ENCODE results near the gene VAV3. TPM values are rescaled to one million over a fixed set of nuclear protein-coding genes. Genes with fewer than 3 reads are reported as not detected.

VAV3 gene
- polyA plus RNA-seq, 3 donors = 5.4 to 9.2 (median 9.0) TPM

DNA sequence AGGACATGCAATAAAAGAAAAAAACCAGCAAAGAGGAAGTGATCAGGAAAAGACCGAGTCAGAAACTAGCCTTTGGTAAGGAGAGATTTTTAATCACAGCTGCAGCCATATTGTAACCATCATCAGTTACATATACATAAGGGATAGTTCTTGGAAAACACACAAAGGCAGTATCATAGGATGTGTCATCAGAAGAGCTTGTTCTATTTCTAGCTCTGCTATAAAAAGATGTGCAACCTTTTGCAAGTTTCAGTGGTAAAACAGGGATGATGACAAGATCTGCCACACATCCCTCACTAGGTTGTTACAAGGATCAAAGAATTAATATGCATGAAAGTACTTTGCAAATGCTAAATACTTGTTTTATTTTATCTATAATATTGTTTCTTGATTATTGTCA is 342.0 kb downstream of the VAV3 start:
- Histone ChIP-seq H3K9me3 (replicated peaks in 1 of 2; ENCODE audit: control insufficient read depth in 1 of 2, insufficient read depth in 1 of 2, low read length in 2 of 2) (peaks cover 0 to 1% of the 10 kb centered on the region in 2 donors), H3K9ac (ENCODE audit: insufficient read depth, low read length, poor library complexity, severe bottlenecking) (no peak overlapping the region), H4K20me1 (ENCODE audit: insufficient read depth, low read length) (no peaks in the 10 kb centered on the region), H3K4me1 (ENCODE audit: control insufficient read depth in 1 of 2, insufficient read depth in 2 of 2, low read length in 2 of 2) (no peaks in the 10 kb centered on the region), H3K4me2 (replicated peaks; ENCODE audit: extremely low read depth, low read length, poor library complexity, severe bottlenecking) (no peak overlapping the region), H3K27ac (ENCODE audit: low read depth in 1 of 2, low read length in 2 of 2) (no peak overlapping the region), H3K79me2 (ENCODE audit: insufficient read depth, low read length) (no peaks in the 10 kb centered on the region), H2AFZ (ENCODE audit: insufficient read depth, low read depth, low read length, poor library complexity, severe bottlenecking) (no peak overlapping the region), H3K4me3 (replicated peaks in 1 of 3; ENCODE audit: low read depth in 2 of 3, low read length in 3 of 3) (no peak overlapping the region), H3K27me3 (ENCODE audit: control insufficient read depth in 2 of 2, insufficient read depth in 2 of 2, low read length in 2 of 2) (no peaks in the 10 kb centered on the region), H3K36me3 (replicated peaks in 1 of 2; ENCODE audit: control insufficient read depth in 1 of 2, insufficient read depth in 2 of 2, low read length in 2 of 2) (peaks cover 0 to 15% of the 10 kb centered on the region in 2 donors)
- no CpG with 5 or more reads among the region's 1 CpG for WGBS (ENCODE audit: insufficient coverage)
- intact Hi-C loops (cut with micrococcal nuclease) = no loop called here
- Mint-ChIP-seq H3K4me3 (no peak overlapping the region), H3K27ac (no peak overlapping the region), H3K27me3 (ENCODE audit: low read depth in 3 of 3) (no peaks in the 10 kb centered on the region), H3K4me1 (no peaks in the 10 kb centered on the region), H3K36me3 (peaks cover 13 to 31% of the 10 kb centered on the region in 2 donors), H3K9me3 (peaks cover 0 to 2% (median 0%) of the 10 kb centered on the region in 7 donors)
- DNase-seq = no peak
- TF ChIP-seq, protein P1, sequence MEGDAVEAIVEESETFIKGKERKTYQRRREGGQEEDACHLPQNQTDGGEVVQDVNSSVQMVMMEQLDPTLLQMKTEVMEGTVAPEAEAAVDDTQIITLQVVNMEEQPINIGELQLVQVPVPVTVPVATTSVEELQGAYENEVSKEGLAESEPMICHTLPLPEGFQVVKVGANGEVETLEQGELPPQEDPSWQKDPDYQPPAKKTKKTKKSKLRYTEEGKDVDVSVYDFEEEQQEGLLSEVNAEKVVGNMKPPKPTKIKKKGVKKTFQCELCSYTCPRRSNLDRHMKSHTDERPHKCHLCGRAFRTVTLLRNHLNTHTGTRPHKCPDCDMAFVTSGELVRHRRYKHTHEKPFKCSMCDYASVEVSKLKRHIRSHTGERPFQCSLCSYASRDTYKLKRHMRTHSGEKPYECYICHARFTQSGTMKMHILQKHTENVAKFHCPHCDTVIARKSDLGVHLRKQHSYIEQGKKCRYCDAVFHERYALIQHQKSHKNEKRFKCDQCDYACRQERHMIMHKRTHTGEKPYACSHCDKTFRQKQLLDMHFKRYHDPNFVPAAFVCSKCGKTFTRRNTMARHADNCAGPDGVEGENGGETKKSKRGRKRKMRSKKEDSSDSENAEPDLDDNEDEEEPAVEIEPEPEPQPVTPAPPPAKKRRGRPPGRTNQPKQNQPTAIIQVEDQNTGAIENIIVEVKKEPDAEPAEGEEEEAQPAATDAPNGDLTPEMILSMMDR (IDR thresholded peaks at IDR 0.05) = no peak

DNA sequence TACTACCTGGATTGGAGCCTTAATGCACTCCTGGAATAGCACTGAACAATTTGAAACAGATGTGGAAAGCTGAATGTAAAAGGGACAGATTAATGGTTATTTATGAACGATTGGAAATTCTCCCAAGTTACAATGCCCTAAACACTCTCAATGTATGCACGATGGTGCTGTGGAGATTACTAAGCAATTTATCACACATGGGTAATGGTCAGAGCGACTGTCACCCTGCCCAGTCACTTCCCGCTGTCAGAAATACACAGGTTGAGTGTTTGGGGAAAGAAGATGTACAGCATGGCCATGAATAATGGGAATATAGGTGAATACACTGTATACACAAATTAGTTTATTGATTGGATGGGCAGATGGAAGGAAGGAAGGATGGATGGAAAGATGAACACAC is 342.4 kb downstream of the VAV3 start:
- Histone ChIP-seq H4K20me1 (ENCODE audit: insufficient read depth, low read length) (no peaks in the 10 kb centered on the region), H3K9me3 (replicated peaks in 1 of 2; ENCODE audit: control insufficient read depth in 1 of 2, insufficient read depth in 1 of 2, low read length in 2 of 2) (peaks cover 0 to 4% of the 10 kb centered on the region in 2 donors), H3K4me2 (replicated peaks; ENCODE audit: extremely low read depth, low read length, poor library complexity, severe bottlenecking) (no peak overlapping the region), H3K27ac (ENCODE audit: low read depth in 1 of 2, low read length in 2 of 2) (no peak overlapping the region), H2AFZ (ENCODE audit: insufficient read depth, low read depth, low read length, poor library complexity, severe bottlenecking) (no peak overlapping the region), H3K9ac (ENCODE audit: insufficient read depth, low read length, poor library complexity, severe bottlenecking) (no peak overlapping the region), H3K36me3 (replicated peaks in 1 of 2; ENCODE audit: control insufficient read depth in 1 of 2, insufficient read depth in 2 of 2, low read length in 2 of 2) (peaks cover 0 to 19% of the 10 kb centered on the region in 2 donors), H3K4me3 (replicated peaks in 1 of 3; ENCODE audit: low read depth in 2 of 3, low read length in 3 of 3) (no peak overlapping the region), H3K4me1 (ENCODE audit: control insufficient read depth in 1 of 2, insufficient read depth in 2 of 2, low read length in 2 of 2) (no peaks in the 10 kb centered on the region), H3K27me3 (ENCODE audit: control insufficient read depth in 2 of 2, insufficient read depth in 2 of 2, low read length in 2 of 2) (no peaks in the 10 kb centered on the region), H3K79me2 (ENCODE audit: insufficient read depth, low read length) (no peaks in the 10 kb centered on the region)
- H3K4me1 Mint-ChIP-seq = no peaks in the 10 kb centered on the region
- H3K36me3 Mint-ChIP-seq = peaks cover 16 to 35% of the 10 kb centered on the region in 2 donors
- DNase-seq = no peak
- no peak overlapping the region for H3K4me3 Mint-ChIP-seq
- H3K27me3 Mint-ChIP-seq (ENCODE audit: low read depth in 3 of 3) = no peaks in the 10 kb centered on the region
- TF ChIP-seq, protein P1 (IDR thresholded peaks at IDR 0.05) = no peak
- 90% methylated on average over 2 of the region's 4 CpGs for WGBS (ENCODE audit: insufficient coverage)
- no peak overlapping the region for H3K27ac Mint-ChIP-seq
- peaks cover 0 to 2% (median 0%) of the 10 kb centered on the region in 7 donors for H3K9me3 Mint-ChIP-seq
- intact Hi-C loops (cut with micrococcal nuclease) = no loop called here

All from CD14-positive monocyte (primary cell).